Middle frontal gyrus (tissue), 1 donor: Measurements from ENCODE around the gene ARID3C.
A peak's percentile ranks its signal among the peaks of the same experiment; 100 is the strongest.

ENCODE experiments used
- DNase-seq: peaks from one replicate; pipeline ENCODE4 v3.0.0-alpha.2; 2015; ENCODE audit warnings: low spot score; ENCODE audit errors: extremely low spot score

Gene ARID3C, protein sequence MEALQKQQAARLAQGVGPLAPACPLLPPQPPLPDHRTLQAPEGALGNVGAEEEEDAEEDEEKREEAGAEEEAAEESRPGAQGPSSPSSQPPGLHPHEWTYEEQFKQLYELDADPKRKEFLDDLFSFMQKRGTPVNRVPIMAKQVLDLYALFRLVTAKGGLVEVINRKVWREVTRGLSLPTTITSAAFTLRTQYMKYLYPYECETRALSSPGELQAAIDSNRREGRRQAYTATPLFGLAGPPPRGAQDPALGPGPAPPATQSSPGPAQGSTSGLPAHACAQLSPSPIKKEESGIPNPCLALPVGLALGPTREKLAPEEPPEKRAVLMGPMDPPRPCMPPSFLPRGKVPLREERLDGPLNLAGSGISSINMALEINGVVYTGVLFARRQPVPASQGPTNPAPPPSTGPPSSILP

DNA sequence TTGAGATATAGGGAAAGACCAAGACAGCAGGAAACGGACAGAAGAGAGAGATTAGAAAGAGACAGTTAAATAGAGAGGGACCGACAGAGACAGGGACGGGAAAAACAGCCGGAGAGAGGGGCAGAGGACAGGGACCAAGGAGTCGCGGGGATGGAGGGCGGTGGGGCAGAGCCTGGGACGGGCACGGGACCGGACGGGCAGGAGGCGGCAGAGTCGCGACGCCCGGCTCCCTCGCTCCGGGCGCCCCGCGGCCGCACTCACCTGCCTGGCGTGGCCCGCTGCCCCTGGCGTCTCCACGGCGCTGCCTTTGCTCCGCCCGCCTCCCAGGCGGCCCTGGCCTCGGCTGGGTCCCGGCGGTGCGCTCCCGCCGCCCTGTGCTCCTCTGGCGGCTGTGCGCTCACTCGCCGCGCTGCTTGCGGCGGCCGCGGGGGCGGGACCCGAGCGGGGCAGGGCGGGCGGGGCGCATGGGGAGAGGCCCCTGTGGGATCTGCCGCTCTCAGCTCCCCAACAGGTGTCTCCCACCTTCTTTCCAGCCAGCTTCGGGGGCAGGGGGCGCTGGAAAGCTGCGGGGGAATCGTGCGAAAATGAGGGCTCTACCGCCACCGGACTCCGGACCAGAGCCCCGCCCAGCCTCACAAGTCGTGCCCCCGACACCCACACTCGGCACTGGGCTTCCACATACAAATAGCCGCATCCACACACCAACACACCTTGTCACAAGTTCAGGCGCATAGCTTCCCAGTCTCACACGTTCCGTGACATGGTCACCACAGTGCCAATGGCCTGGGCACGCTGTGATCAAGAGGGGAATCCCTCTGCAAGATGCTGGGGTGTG is at the start of gene ARID3C:
ARID3C (minus strand) TSS at position 411 of the 835 bp plus-strand sequence. CDS start 1,052 bp downstream, outside the sequence.
- DNase-seq = no peak

DNA sequence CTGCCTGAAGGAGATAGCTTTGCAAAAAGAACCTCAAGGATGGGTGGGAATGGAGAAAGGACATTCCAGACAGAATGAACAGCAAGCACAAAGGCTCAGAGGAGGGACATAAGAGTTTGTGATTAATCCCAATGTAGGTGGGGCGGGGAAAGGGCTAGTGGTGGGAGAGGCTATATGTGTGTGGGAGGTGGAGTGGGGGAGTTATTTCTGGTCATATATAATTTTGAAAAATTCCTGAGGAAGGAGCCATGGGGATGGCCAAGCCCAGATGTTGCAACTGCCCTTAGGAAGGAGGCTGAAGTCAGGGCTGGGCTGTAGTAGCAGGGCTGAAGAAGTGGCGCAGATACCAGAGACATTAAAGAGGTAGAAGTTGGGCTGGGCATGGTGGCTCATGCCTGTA is 47.0 kb upstream of the ARID3C start:
- no peak for DNase-seq

DNA sequence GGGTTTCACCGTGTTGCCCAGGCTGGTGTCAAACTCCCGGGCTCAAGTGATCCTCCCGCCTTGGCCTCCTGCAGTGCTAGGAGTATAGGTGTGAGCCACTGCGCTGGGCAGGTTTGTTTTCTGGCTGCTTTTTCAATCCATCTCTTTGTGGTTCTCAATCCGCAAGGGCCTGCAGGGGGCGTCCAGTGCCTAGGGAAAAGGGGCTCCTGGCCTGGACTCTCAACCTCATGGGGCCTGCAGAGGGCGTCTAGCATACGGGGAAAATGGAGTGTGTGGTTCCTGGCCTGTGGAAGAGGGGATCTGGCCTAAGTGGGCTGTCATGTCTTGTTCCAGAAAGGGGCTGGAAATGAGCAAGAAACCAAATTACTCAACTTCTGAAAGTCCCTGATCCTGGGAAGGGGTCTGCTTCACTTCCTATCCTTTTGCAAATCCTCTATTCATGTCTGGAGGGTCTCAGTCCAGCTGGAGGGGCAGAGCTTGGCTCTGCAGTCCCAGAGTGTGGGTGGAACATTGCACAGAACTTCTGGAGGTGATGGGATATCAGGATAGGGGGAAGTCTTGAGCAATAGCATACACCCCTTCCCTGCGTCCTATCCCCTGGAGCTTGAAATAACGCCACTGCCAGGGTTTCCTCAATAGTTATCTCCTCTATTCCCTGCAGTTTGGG is 46.3 kb upstream of the ARID3C start:
- DNase-seq = no peak

DNA sequence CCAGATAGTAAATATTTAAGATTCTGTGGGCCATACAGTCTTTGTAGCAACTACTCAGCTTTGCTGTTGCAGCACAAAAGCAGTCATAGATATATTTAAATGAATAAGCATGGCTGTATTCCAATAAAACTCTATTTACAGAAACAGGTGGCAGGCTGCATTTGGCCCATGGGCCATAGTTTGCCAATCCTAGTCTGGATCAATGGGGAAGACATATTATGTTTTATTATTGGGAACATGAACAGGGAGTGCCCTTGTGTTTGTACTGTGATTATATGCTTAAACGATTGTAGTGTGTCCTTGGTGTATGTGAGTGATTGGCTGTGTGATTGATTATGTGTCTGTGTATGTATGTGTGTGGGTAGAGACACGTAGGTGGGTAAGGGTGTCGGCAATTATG is 45.6 kb upstream of the ARID3C start:
- no peak for DNase-seq

DNA sequence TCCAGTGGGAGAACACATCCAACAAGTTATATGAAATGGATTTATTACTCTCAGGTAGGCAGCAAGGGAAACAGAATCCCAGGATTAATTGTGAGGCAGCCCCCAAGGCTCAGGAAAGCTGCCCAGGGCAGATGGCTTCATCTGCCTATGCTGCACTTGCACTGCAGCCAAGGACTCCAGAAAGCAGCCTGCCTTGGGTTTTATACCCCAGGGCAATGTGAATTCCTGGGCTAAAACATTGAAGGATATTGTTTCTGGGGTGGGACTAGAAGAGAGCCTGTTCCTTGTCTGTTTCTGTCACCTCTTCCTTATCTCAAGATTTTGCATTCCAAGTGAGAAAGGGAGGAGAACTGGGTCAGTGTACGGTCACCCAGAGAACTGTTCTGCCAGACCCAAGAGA is 42.4 kb upstream of the ARID3C start:
- no peak for DNase-seq

DNA sequence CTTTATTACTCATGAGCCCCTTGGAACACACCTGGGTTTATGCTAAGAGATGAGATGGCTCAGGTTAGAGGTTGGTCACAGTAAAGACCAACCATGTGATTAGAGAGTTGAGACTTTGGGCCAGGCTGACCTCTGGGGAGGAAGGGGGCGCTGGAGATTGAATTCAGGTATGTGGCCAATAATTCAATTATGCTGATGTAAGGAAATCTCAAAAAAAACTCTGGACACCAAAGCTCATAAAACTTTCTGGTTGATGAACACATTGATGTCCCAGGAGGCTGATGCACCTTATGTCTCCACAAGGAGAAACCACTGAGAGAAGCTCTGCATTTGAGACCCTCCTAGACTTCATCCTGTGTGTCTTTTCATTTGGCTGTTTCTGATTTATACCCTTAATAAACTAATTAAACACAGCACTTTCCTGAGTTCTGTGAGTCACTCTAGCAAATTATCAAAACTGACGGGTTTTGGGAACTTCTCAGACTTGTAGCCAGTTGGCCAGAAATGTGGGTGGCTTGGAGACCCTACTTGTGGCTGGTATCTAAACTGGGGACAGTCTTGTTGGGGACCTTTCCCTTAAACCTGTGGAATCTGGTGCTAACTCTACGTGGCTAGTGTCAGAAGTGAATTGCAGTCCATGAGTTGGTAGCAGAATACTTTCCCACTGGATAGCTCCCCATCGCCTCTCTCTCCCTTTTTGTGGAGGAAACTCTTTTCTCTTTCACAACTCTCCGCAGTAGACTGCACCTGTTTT is 41.1 kb upstream of the ARID3C start:
- DNase-seq = no peak

DNA sequence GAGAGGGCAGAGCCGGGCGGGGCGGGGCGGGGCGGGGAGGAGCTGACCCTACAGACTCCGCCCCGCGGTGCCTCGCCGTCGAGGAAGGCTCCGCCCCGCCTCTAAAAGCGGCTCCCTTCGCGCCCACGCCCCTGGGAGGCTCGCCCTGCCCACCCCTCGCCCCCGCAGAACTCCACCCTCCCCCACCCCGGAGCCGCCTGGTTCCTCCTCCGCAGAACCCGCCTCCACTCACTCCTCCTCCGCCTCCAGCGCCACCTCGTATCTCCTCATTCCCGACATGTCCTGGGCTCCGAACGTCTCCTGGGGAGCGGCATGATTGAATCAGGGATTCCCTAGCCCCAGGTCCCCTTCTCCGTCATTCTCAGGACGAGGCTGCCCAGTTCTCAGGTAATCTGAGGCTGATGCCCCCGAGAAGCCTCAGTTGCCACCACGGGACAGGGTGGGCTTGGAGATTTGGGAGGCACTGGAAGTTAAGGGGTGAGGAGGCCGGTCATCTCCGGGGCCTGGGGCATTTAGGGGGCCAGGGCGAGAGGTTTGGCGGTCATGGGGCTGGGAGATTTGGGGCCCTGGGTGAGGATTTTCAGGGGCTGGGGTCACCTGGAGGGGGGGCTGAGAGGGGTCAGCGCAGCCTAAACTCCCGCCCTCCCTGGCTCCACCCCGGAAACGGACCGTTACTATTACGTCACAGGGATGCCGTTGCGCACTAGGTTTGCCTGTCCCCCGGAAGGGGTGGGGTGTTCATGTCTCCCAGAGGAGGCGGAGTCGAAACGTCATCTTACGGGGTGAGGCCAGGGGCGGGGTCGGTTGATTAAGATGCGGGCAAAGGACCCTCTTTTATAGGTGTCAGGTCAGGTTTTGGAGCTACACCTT is 36.8 kb upstream of the ARID3C start:
- peak; percentile 89 for DNase-seq

DNA sequence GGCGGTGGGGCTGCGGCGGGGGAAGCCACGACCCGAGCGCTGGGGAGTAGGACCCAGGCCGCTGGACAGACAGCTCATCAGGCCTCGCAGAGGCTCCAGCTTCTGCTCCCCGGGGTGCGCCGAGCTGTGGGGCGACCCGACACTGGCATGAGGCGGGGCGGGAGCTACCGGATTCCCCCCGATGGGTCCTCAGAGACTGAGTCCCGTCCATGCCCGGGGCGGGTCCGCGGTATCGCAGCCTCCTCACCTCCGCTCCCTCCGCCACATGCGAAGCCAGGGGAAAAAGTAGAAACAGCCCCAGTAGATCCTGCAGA is 36.2 kb upstream of the ARID3C start:
- DNase-seq = no peak

DNA sequence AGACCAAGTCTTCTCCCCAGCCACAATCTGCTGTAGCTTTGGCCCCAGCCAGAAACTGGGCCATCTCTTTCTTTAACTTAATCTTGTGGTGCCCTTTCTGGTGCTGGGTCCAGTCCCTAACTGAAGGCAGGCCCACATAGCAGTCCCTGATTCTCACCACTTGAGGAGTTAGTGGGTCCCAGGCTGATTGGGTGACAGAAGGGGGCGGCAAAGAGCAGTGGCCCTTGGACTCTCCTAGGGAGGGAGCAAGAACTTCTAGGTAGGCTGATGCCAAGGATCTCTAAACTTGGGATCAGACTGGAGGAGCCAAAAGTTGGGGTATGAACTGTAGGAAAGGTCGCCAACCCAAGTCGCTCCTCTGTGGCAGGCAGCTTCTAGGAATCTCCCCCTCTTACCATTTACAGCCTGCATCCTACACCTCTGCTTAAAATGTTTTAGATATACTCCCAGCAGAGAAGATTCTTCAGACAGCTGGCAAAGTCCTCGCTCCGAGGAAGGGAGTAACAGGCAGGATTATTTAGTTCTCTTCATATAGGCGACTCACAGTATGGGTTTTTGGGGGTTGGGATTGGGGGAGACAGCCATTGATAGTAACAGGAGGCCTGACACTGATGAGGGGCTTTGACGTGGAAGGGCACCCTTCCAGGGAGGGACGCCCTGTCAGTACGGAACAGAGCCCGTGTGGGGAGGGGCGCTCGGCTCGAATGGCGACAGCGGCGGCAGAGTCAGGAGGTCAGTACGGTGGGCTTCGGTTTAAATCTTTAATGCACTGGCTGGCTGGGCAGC is 35.6 kb upstream of the ARID3C start:
- peak; percentile 48 for DNase-seq

DNA sequence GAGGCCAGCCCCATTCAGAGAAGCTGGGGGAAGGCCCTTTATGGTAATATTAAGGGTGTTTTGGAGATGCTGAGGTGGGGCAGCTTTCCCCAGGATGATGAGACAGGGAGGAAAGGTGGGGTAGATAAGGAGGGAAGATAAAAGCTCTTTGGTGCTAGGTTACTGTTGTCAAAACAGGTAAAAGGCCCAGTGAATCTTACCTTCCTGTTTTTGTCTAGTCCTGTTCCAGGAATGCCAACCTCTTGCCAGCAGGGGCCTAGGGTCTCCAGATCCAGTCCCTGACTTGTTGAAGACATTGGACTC is 34.4 kb upstream of the ARID3C start:
- no peak for DNase-seq

DNA sequence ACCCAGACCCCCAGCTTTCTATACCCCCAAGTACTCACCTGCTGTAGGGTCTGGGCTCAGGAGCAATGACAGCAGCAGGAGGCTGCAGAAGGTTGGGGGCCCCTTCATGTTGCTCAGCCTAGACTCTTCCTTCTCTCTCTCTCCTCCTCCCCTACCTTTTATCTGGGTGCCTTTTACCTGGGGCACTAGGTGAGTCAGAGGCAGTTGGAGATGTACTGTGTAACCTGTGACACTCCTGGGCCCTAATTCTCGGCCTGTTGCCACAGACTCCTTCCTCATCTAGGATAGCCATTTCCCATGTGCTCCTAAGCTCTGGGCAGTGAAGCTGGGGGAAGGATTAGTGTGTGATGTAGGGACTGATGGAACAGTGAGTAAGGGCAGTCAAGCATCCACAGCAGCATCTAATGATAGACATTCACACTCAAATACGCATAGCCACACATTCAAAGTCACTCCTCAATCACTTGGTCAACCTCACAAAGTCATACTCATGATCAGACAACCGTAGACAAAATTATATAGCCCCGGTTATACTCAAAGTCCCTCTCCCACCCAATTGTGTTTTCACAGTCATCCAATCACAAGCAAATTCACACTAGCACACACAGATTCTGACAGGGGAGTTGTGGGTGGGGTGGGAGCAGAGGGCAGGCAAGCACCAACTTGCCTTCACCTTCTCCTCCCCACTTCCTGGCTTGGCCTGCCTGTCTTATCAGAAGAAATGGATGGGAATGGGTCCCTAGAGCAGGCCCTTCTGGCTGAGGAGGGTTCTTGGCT is 33.8 kb upstream of the ARID3C start, which contains the start of gene CCL27:
CCL27 (minus strand) TSS at position 132 of the 777 bp plus-strand sequence; CDS start at position 108, 24 bp downstream.
- no peak for DNase-seq

DNA sequence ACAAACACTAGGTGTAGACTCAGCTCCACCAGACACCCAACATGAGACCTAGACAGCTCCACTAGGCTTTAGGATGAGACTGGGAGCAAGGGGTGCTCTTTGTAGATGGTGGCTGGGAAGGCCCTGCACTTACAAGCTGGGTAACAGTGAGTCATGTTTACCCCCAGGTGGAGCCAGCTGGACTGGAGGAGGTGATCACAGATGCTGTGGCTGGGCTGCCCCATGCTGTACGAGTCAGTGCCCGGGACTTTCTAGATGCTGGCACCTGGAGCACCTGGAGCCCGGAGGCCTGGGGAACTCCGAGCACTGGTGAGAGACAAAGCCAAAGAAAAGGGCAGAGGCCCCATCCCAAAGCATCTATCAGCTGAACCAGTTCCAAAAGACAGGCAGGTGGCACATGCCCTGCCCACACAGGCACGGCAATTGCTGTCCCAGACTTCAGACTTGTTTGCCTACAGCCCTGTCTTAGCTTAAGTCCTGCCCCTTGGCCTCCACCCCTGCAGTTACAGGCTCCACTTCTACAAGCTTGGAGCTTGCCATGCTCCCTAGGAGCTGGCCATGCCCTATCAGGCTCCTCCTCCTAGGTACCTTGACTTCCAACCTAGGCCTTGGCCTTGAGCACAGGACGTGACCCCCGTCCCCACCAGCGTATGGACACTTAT is 30.9 kb upstream of the ARID3C start:
- DNase-seq = no peak

DNA sequence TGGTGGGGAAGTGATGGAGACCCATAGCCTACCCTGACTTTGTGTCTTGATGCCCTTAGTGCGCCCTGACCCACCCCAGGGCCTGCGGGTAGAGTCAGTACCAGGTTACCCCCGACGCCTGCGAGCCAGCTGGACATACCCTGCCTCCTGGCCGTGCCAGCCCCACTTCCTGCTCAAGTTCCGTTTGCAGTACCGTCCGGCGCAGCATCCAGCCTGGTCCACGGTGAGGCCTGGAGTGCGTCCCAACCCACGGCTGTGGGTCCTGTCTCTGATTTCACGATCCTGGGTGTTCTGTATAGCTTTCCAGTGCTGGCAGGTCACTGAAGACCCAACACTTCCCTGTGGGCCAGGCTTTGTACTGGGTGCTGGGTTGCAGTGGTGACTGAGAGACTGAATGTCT is 29.6 kb upstream of the ARID3C start:
- no peak for DNase-seq

DNA sequence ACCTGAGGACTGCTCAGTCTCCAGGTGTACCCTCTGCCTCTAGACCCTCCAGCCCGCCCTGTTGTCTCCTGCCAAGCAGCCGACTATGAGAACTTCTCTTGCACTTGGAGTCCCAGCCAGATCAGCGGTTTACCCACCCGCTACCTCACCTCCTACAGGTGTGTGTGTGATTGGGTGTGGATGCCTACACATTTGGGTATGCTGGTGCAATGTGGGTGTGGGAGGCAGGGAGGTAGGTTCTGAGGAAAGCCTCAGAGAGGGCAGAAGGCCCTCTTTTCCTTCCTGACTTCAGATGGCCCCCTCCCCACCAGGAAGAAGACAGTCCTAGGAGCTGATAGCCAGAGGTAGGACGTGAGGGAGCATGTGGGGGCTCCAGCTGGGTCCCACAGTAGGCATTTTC is 28.1 kb upstream of the ARID3C start:
- no peak for DNase-seq

DNA sequence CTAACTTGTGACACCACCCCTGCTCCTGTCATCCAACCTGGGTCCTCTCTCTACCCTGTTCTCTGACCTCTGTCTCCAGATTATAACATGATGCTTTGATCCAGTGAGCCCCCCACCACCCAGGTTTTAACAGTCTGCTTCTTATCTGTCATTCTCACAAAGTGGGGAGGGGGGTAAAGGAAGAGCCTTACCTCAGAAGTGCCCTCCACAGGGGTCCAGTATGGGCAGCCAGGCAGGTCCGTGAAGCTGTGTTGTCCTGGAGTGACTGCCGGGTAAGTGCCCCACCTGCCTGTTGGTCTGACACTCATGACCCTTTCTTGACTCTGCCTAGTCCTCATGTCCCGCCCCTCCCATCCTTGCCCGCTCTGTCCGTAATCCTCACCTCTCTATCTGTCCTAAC is 26.5 kb upstream of the ARID3C start:
- no peak for DNase-seq

DNA sequence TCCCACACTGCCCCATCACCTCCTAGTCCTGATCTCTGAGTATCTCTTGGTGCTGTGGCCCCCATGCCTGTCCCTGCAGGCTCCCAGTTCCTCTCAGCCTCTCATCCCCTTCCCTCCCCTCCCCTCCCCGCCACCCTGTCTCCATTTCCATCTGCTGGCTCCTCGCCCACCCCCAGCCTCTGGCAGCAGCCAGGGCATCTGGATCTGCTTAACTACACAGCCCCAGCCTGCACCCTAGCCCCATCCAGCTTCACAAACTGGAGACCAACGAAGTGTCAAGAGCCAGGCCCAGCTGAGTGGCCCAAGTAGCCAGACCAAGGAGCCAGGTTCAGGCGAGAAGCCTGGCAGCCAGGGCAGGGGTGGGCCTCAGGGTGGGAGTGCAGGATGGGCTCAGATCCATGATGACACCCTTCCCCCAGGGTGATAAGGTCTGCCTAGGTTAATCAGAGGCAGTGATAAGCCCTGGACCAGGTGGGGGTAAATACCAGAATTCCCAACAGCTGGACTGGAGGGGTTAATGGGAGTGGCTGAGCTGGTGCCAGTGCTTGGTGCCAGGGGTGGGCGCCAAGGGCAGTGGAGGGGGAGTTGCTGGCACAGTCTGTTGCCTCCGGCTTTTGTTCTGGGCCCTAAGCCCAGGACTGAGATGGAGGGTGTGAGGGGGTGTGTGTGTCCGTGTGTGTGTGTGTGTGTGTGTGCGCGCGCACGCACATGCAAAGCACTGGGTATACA is 25.6 kb upstream of the ARID3C start:
- DNase-seq = peak; percentile 39

DNA sequence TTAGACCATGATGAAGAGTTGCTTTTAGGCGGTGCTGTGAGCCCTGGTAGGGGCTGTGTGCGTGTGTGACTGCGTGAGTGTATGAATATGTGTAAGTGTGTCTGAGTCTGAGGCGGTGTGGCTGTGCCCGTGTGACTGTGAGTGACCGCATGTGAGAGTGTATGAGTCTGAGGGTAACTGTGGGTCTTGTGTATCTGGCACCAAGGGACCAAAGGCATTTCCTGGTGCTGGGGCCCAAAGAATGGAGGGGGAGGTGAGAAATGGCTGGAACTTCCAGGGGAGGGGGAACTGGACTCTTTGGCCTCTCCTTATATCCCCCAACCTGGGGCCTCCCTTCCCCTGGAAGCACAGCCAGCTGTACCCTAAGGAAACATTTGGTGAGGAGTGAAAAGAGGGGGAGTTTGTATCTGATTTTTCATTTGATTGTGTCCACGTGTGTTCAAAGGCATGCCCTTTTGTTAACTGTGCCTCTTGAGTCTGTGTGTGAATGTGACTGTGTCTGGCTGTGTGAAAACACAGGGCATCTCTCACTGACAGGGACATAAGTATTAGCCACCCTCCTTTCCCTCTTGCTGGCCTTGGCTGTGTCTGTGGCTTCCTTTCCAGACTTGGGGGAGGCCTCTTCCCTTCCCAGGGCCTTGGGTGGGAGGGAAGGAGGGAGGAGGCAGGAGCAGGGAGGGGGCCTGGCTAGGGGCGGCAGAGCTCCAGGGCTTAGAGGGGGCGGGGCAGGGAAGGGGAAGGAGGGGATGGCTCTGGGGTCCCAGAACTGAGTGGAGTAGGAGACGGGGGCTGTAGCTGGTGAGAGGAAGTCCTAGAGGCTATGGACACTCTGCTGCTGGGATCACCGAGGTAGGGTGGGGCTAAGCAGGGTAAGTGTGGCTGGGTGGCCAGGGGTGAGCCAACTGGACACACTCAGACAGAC is 24.5 kb upstream of the ARID3C start:
- no peak for DNase-seq
